HG03139 (cell line): Measurements from ENCODE around the gene XPC.

Experiments used
- ATAC-seq: cut with Tn5 transposase; IDR thresholded peaks from one replicate; pipeline ENCODE4 v1.9.1; 2021; ENCODE audit not compliant: unreplicated experiment

XPC gene

GRCh38 chr3:14148041-14148985 lies 30.1 kb downstream of the XPC start:
- no peak for ATAC-seq

GRCh38 chr3:14147617-14148016 lies 30.8 kb downstream of the XPC start:
- no peak for ATAC-seq

- no peak for ATAC-seq
Observed at GRCh38 chr3:14147066-14147435, 31.4 kb downstream of the XPC start.

- no peak for ATAC-seq
Observed at GRCh38 chr3:14146381-14147065, 31.9 kb downstream of the XPC start.

- ATAC-seq = no peak
Observed at GRCh38 chr3:14145670-14146380, 32.6 kb downstream of the XPC start.

- ATAC-seq = no peak
Observed at GRCh38 chr3:14145236-14145635, 33.2 kb downstream of the XPC start.

GRCh38 chr3:14144423-14145075 lies 33.9 kb downstream of the XPC start:
- peak; percentile 87 for ATAC-seq

- no peak for ATAC-seq
Observed at GRCh38 chr3:14143271-14144225, 34.9 kb downstream of the XPC start.

- ATAC-seq = no peak
Observed at GRCh38 chr3:14142567-14143270, 35.7 kb downstream of the XPC start.

- ATAC-seq = no peak
Observed at GRCh38 chr3:14141602-14142341, 36.6 kb downstream of the XPC start.

GRCh38 chr3:14141144-14141543 lies 37.3 kb downstream of the XPC start:
- ATAC-seq = no peak

GRCh38 chr3:14140668-14141067 lies 37.7 kb downstream of the XPC start:
- ATAC-seq = no peak

- no peak for ATAC-seq
Observed at GRCh38 chr3:14139771-14140170, 38.6 kb downstream of the XPC start.

GRCh38 chr3:14138878-14139655 lies 39.3 kb downstream of the XPC start:
- ATAC-seq = no peak

GRCh38 chr3:14138109-14138877 lies 40.1 kb downstream of the XPC start:
- no peak for ATAC-seq

GRCh38 chr3:14137445-14137844 lies 41.0 kb downstream of the XPC start:
- ATAC-seq = no peak

- ATAC-seq = no peak
Observed at GRCh38 chr3:14137004-14137403, 41.4 kb downstream of the XPC start.
